H1 (cell line): ENCODE results near the gene KLF5. TPM values are rescaled to one million over a fixed set of nuclear protein-coding genes. Genes with fewer than 3 reads are reported as not detected.

ENCODE experiments used
- CTCF ChIA-PET: fragments of 300-600 bp; sonication (Branson Sonifier 250); formaldehyde crosslinking; loops from one replicate; lab custom pipeline; 2021; ENCODE audit not compliant: partially characterized antibody; lab: Charles Lee
- POLR2A ChIA-PET: fragments of 300-600 bp; sonication (Branson Sonifier 250); formaldehyde crosslinking; loops from one replicate; lab custom pipeline; 2021; ENCODE audit warnings: inconsistent platforms; ENCODE audit not compliant: partially characterized antibody; lab: Charles Lee
- DNase-seq, 2 experiments: peaks; one replicate each; pipeline versions ENCODE4 v3.0.0 to v3.0.0-alpha.2; 2010 to 2022; ENCODE audit warnings: low spot score in 2 of 2, low read depth in 1 of 2, mixed read lengths in 1 of 2
- FAIRE-seq: peaks from 2 replicates; lab custom pipeline; 2011; peaks lifted over from hg19 to GRCh38; lab: Jason Lieb, UNC
- H2AFZ ChIP-seq: 2 replicates; pipeline ENCODE4 v1.8.1; 2012; ENCODE audit warnings: low read length, inconsistent platforms
- H2AK5ac ChIP-seq: 2 replicates; pipeline ENCODE4 v1.6.1; 2013; ENCODE audit warnings: low read depth, low read length
- H2BK120ac ChIP-seq: replicated peaks from 2 replicates; pipeline ENCODE3; 2013; ENCODE audit warnings: low read depth, low read length, inconsistent platforms
- H2BK12ac ChIP-seq: 2 replicates; pipeline ENCODE4 v1.6.1; 2013; ENCODE audit warnings: low read depth, low read length
- H2BK15ac ChIP-seq: 2 replicates; pipeline ENCODE4 v1.6.1; 2013; ENCODE audit warnings: low read length
- H2BK20ac ChIP-seq: 2 replicates; pipeline ENCODE4 v1.6.1; 2013; ENCODE audit warnings: low read length
- H2BK5ac ChIP-seq: 2 replicates; pipeline ENCODE4 v1.6.1; 2013; ENCODE audit warnings: low read depth, low read length
- H3K14ac ChIP-seq: 2 replicates; pipeline ENCODE4 v1.6.1; 2013; ENCODE audit warnings: inconsistent platforms; ENCODE audit not compliant: insufficient read length
- H3K18ac ChIP-seq: 2 replicates; pipeline ENCODE4 v1.6.1; 2013; ENCODE audit warnings: low read length; ENCODE audit errors: extremely low read depth
- H3K23ac ChIP-seq: 2 replicates; pipeline ENCODE4 v1.6.1; 2013; ENCODE audit warnings: inconsistent platforms; ENCODE audit not compliant: insufficient read length
- H3K23me2 ChIP-seq: 2 replicates; pipeline ENCODE4 v1.6.1; 2013; ENCODE audit warnings: low read depth, low read length
- H3K27ac ChIP-seq: 2 replicates; pipeline ENCODE4 v1.6.1; 2011; ENCODE audit warnings: low read depth, low read length, inconsistent platforms
- H3K27me3 ChIP-seq, 4 experiments: replicated peaks in 1 of 4; 1 replicate in 1 of 4; 2 replicates in 3 of 4; pipeline versions ENCODE4 v1.6.1 to v1.8.1; 2011 to 2013; ENCODE audit warnings: low read length in 3 of 4, mild to moderate bottlenecking in 3 of 4, inconsistent platforms in 2 of 4, mixed read lengths in 2 of 4, moderate library complexity in 1 of 4; ENCODE audit not compliant: control insufficient read depth in 3 of 4, insufficient read depth in 3 of 4; ENCODE audit errors: extremely low read depth in 1 of 4
- H3K36me3 ChIP-seq, 4 experiments: 2 replicates each; pipeline versions ENCODE4 v1.6.1 to v1.8.1; 2011 to 2013; ENCODE audit warnings: mild to moderate bottlenecking in 4 of 4, low read length in 3 of 4, moderate library complexity in 2 of 4, control low read depth in 1 of 4, inconsistent platforms in 1 of 4; ENCODE audit not compliant: insufficient read depth in 4 of 4, control insufficient read depth in 2 of 4
- H3K4ac ChIP-seq: replicated peaks from 2 replicates; pipeline ENCODE3; 2013; ENCODE audit warnings: low read length, low read depth, mixed read lengths, inconsistent platforms; ENCODE audit not compliant: insufficient read length
- H3K4me1 ChIP-seq, 4 experiments: replicated peaks in 1 of 4; 1 replicate in 1 of 4; 2 replicates in 3 of 4; pipeline versions ENCODE4 v1.6.1 to v1.8.1; 2011 to 2013; ENCODE audit warnings: low read length in 3 of 4, inconsistent platforms in 2 of 4, mixed read lengths in 1 of 4; ENCODE audit not compliant: insufficient read depth in 4 of 4, control insufficient read depth in 3 of 4
- H3K4me2 ChIP-seq, 2 experiments: 2 replicates each; pipeline versions ENCODE4 v1.6.1 to v1.8.1; 2011 to 2013; ENCODE audit warnings: low read depth in 2 of 2, low read length in 2 of 2, control low read depth in 1 of 2, inconsistent platforms in 1 of 2, mild to moderate bottlenecking in 1 of 2; ENCODE audit not compliant: insufficient read depth in 1 of 2
- H3K4me3 ChIP-seq, 4 experiments: fragments of 200-600, 300-600 bp in 1 of 4; sonication (generic), shearing (Covaris generic), sonication (Bioruptor Twin) in 1 of 4; 2 replicates each; pipeline versions ENCODE4 v1.5.1 to v1.8.1; 2011 to 2016; ENCODE audit warnings: low read length in 4 of 4, low read depth in 3 of 4, control low read depth in 2 of 4, inconsistent platforms in 2 of 4, mild to moderate bottlenecking in 2 of 4, mixed read lengths in 1 of 4, moderate library complexity in 1 of 4; ENCODE audit not compliant: insufficient read depth in 2 of 4; ENCODE audit errors: extremely low read depth in 1 of 4
- H3K56ac ChIP-seq: replicated peaks from 2 replicates; pipeline ENCODE3; 2013; ENCODE audit warnings: low read depth, mild to moderate bottlenecking, mixed read lengths, low read length, inconsistent platforms; ENCODE audit not compliant: insufficient read length
- H3K79me1 ChIP-seq: 2 replicates; pipeline ENCODE4 v1.6.1; 2013; ENCODE audit warnings: low read depth, low read length, control low read depth
- H3K79me2 ChIP-seq, 2 experiments: 2 replicates each; pipeline versions ENCODE4 v1.6.1 to v1.8.1; 2012 to 2013; ENCODE audit warnings: low read length in 2 of 2, mild to moderate bottlenecking in 2 of 2, inconsistent platforms in 1 of 2; ENCODE audit not compliant: insufficient read depth in 2 of 2, control insufficient read depth in 1 of 2
- H3K9ac ChIP-seq, 4 experiments: replicated peaks in 1 of 4; 1 replicate in 1 of 4; 2 replicates in 3 of 4; pipeline versions ENCODE4 v1.6.1 to v1.8.1; 2011 to 2013; ENCODE audit warnings: low read depth in 3 of 4, low read length in 3 of 4, control low read depth in 2 of 4, mild to moderate bottlenecking in 2 of 4, moderate library complexity in 2 of 4, inconsistent platforms in 1 of 4; ENCODE audit errors: extremely low read depth in 1 of 4
- H3K9me3 ChIP-seq, 2 experiments: 2 replicates each; pipeline versions ENCODE4 v1.6.1 to v1.8.1; 2012 to 2013; ENCODE audit warnings: mild to moderate bottlenecking in 2 of 2, moderate library complexity in 2 of 2, control low read depth in 1 of 2, inconsistent platforms in 1 of 2, low read depth in 1 of 2, low read length in 1 of 2, mixed read lengths in 1 of 2; ENCODE audit not compliant: insufficient read depth in 2 of 2
- H4K20me1 ChIP-seq, 2 experiments: replicated peaks in 1 of 2; 2 replicates each; pipeline versions ENCODE3 to v1.8.1; 2011 to 2013; ENCODE audit warnings: inconsistent platforms in 2 of 2, low read length in 2 of 2, mild to moderate bottlenecking in 1 of 2; ENCODE audit not compliant: insufficient read depth in 2 of 2, control insufficient read depth in 1 of 2
- H4K5ac ChIP-seq: 2 replicates; pipeline ENCODE4 v1.6.1; 2013; ENCODE audit warnings: low read length, low read depth, mixed read lengths, inconsistent platforms; ENCODE audit not compliant: insufficient read length
- H4K8ac ChIP-seq: 2 replicates; pipeline ENCODE4 v1.8.0; 2013; ENCODE audit warnings: mild to moderate bottlenecking, moderate library complexity, low read length, inconsistent platforms; ENCODE audit not compliant: insufficient read depth; ENCODE audit errors: extremely low read depth
- H4K91ac ChIP-seq: replicated peaks from 2 replicates; pipeline ENCODE3; 2013; ENCODE audit warnings: low read length, mixed read lengths, inconsistent platforms; ENCODE audit not compliant: insufficient read length
- FOSL1 ChIP-seq: IDR thresholded peaks from 2 replicates; pipeline ENCODE4 v1.6.1; 2011; ENCODE audit warnings: mild to moderate bottlenecking, low read depth, low read length, moderate library complexity; ENCODE audit not compliant: insufficient read depth
- GTF2F1 ChIP-seq: IDR thresholded peaks from 2 replicates; pipeline ENCODE4 v1.6.1; 2012; ENCODE audit warnings: low read depth, low read length, improper control_type of control experiment, borderline replicate concordance
- HDAC2 ChIP-seq, 2 experiments: fragments of 300-600 bp in 1 of 2; sonication (generic) in 1 of 2; IDR thresholded peaks; 2 replicates each; pipeline ENCODE4 v1.6.1; 2011 to 2012; ENCODE audit warnings: low read depth in 2 of 2, low read length in 2 of 2, mild to moderate bottlenecking in 2 of 2, moderate library complexity in 2 of 2, borderline replicate concordance in 1 of 2, inconsistent platforms in 1 of 2
- HDAC6 ChIP-seq: IDR thresholded peaks from one replicate; pipeline ENCODE4 v1.7.1; 2012; ENCODE audit warnings: low read depth, mild to moderate bottlenecking, inconsistent platforms, low read length, moderate library complexity
- JUN ChIP-seq: IDR thresholded peaks from 2 replicates; pipeline ENCODE4 v1.6.1; 2011; ENCODE audit warnings: low read depth, mild to moderate bottlenecking, improper control_type of control experiment, low read length
- MAFK ChIP-seq: IDR thresholded peaks from 2 replicates; pipeline ENCODE4 v1.6.1; 2012; ENCODE audit warnings: low read depth, mild to moderate bottlenecking, improper control_type of control experiment, low read length
- POLR2AphosphoS5 ChIP-seq: IDR thresholded peaks from 2 replicates; pipeline ENCODE4 v1.6.1; 2011; ENCODE audit warnings: low read depth, low read length
- POU5F1 ChIP-seq: IDR thresholded peaks from 2 replicates; pipeline ENCODE4 v1.6.1; 2011; ENCODE audit warnings: low read depth, mild to moderate bottlenecking, low read length, moderate library complexity
- SIX5 ChIP-seq: IDR thresholded peaks from 2 replicates; pipeline ENCODE4 v1.6.1; 2011; ENCODE audit warnings: mild to moderate bottlenecking, low read depth, low read length
- SP4 ChIP-seq: IDR thresholded peaks from 2 replicates; pipeline ENCODE4 v1.6.1; 2012; ENCODE audit warnings: low read length, inconsistent platforms
- SUZ12 ChIP-seq: fragments of 200-600 bp; sonication (generic); IDR thresholded peaks from 2 replicates; pipeline ENCODE4 v1.6.1; 2012; ENCODE audit warnings: mild to moderate bottlenecking, inconsistent platforms, low read length, moderate library complexity, mixed read lengths
- WGBS, 2 experiments: shearing (Covaris generic) in 1 of 2; methylation state at CpG; one replicate each; pipeline versions ENCODE4 v1.1.6 to v1.1.7; 2013 to 2015; ENCODE audit warnings: low lambda C conversion rate in 2 of 2, mixed read lengths in 2 of 2, inconsistent platforms in 1 of 2, low coverage in 1 of 2, missing lambda C conversion rate in 1 of 2; ENCODE audit not compliant: insufficient replicate concordance in 2 of 2, insufficient coverage in 1 of 2, insufficient read length in 1 of 2; ENCODE audit errors: extremely low coverage in 1 of 2, missing lambda C conversion rate in 1 of 2; 5-methylcytosine and 5-hydroxymethylcytosine counted together
- polyA plus RNA-seq, 7 experiments: library from polyadenylated mRNA; depleted of rRNA in 3 of 7; stranded (reverse) in 5 of 7; unstranded in 2 of 7; fragments of >200 nt in 5 of 7; fragments of 200-250 nt in 2 of 7; gene quantifications; 1 replicate in 5 of 7; 2 replicates in 1 of 7; 4 replicates in 1 of 7; pipeline versions ENCODE4 v1.2.1 to v1.2.3, GENCODE V29; 2011 to 2013; ENCODE audit warnings: missing spikeins in 2 of 7, mixed read lengths in 2 of 7
- total RNA-seq: library from RNA; stranded (reverse); fragmentation: NEBNext Ultra II Directional; extraction: Animal tissue kit (Norgen Biotek cat#: 25700); gene quantifications from 2 replicates; pipeline ENCODE4 v1.2.1, GENCODE V29; 2021
- TF ChIP-seq, protein P1 (sequence below): IDR thresholded peaks from 2 replicates; pipeline ENCODE4 v1.6.1; 2012; ENCODE audit warnings: inconsistent platforms

KLF5 gene
- total and polyA plus RNA-seq, 2 of the 8 experiments (the other 6 are each of a cell fraction or from before 2014, with no cell fraction given) = 1.2 to 2.3 TPM

DNA sequence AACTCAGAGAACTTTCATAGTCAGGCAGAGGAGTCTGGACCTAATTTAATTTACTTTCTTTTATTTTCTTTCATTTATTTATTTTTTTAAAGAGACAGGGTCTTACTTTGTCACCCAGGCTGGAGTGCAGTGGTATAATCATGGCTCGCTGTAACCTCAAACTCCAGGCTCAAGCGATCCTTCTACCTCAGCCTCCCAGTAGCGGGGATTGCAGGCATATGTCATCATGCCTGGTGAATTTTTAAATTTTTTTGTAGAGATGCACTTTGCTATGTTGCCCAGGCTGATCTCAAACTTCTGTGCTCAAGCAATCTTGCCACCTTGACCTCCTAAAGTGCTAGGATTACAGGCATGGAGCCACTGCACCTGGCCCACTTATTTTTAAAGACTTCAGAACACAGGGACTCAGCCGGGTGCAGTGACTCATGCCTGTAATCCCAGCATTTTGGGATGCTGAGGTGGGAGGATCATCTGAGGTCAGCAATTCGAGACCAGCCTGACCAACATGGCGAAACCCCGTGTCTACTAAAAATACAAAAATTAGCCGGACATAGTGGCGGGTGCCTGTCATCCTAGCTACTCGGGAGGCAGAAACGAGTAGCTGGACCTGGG lies 50.6 kb downstream of the KLF5 start:
- Histone ChIP-seq H3K79me1 (no peaks in the 10 kb centered on the region), H3K23me2 (no peaks in the 10 kb centered on the region), H4K5ac (no peak overlapping the region), H3K27ac (no peak overlapping the region), H3K56ac (no peak overlapping the region), H2BK120ac (no peak overlapping the region), H4K91ac (no peak overlapping the region), H4K20me1 (no peaks in the 10 kb centered on the region), H3K4me1 (no peaks in the 10 kb centered on the region), H2AK5ac (no peak overlapping the region), H2BK12ac (no peak overlapping the region), H3K18ac (no peak overlapping the region), H2AFZ (no peak overlapping the region), H2BK5ac (no peak overlapping the region), H2BK15ac (no peak overlapping the region), H3K4me2 (no peak overlapping the region), H3K14ac (no peak overlapping the region), H3K36me3 (no peaks in the 10 kb centered on the region), H3K23ac (no peak overlapping the region), H4K8ac (no peak overlapping the region), H2BK20ac (no peak overlapping the region), H3K4ac (no peak overlapping the region), H3K9ac (no peak overlapping the region), H3K79me2 (no peaks in the 10 kb centered on the region), H3K9me3 (no peaks in the 10 kb centered on the region), H3K4me3 (no peak overlapping the region), H3K27me3 (no peaks in the 10 kb centered on the region)
- FAIRE-seq (no peak), DNase-seq (no peak)
- ChIA-PET POLR2A (no interaction called here), CTCF (interaction anchor here (1.0 kb wide), 1 partner anchor 298 kb away, joined by 4 read pairs; no protein-coding TSS in a partner anchor)
- WGBS, 2 experiments = 93% methylated on average over 11 of the region's 11 CpGs; no CpG with 5 or more reads in 1 of the 2 experiments
- TF ChIP-seq SIX5 (no peak), HDAC2 (IDR thresholded peaks at IDR 0.05; ENCODE audit: borderline replicate concordance in 1 of 2, low read depth in 2 of 2, low read length in 2 of 2) (no peak), HDAC6 (no peak), FOSL1 (no peak), JUN (no peak), MAFK (no peak), POLR2AphosphoS5 (no peak), SUZ12 (no peak), GTF2F1 (no peak), SP4 (no peak), POU5F1 (no peak)
- TF ChIP-seq, protein P1, sequence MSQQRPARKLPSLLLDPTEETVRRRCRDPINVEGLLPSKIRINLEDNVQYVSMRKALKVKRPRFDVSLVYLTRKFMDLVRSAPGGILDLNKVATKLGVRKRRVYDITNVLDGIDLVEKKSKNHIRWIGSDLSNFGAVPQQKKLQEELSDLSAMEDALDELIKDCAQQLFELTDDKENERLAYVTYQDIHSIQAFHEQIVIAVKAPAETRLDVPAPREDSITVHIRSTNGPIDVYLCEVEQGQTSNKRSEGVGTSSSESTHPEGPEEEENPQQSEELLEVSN = no peak
